CD14-positive monocyte (primary cell): Measurements from ENCODE around the gene SIN3A. TPM values are rescaled to one million over a fixed set of nuclear protein-coding genes. Genes with fewer than 3 reads are reported as not detected.

Experiments
- DNase-seq, 3 donors: peaks; one replicate each; pipeline ENCODE4 v3.0.0-alpha.2; 2011 to 2022
- H2AFZ ChIP-seq: 2 replicates; pipeline ENCODE4 v1.6.0; 2012; ENCODE audit warnings: mild to moderate bottlenecking, low read depth, low read length, inconsistent platforms; ENCODE audit not compliant: insufficient read depth, poor library complexity, severe bottlenecking
- H3K27ac ChIP-seq, 2 donors: 1 replicate in 1 of 2; 2 replicates in 1 of 2; pipeline ENCODE4 v1.5.1; 2012 to 2013; ENCODE audit warnings: low read length in 2 of 2, control low read depth in 1 of 2, inconsistent platforms in 1 of 2, low read depth in 1 of 2, mild to moderate bottlenecking in 1 of 2
- H3K27me3 ChIP-seq, 2 donors: one replicate each; pipeline versions ENCODE4 v1.6.0 to v1.6.1; 2011 to 2013; ENCODE audit warnings: low read length in 2 of 2; ENCODE audit not compliant: control insufficient read depth in 2 of 2, insufficient read depth in 2 of 2
- H3K36me3 ChIP-seq, 2 donors: replicated peaks in 1 of 2; 1 replicate in 1 of 2; 2 replicates in 1 of 2; pipeline versions ENCODE4 v1.5.1 to v1.6.1; 2012 to 2013; ENCODE audit warnings: low read length in 2 of 2, control low read depth in 1 of 2, inconsistent platforms in 1 of 2, mild to moderate bottlenecking in 1 of 2; ENCODE audit not compliant: insufficient read depth in 2 of 2, control insufficient read depth in 1 of 2
- H3K4me1 ChIP-seq, 2 donors: 1 replicate in 1 of 2; 2 replicates in 1 of 2; pipeline versions ENCODE4 v1.5.1 to v1.6.1; 2012 to 2013; ENCODE audit warnings: low read length in 2 of 2, control low read depth in 1 of 2, inconsistent platforms in 1 of 2, mild to moderate bottlenecking in 1 of 2, moderate library complexity in 1 of 2; ENCODE audit not compliant: insufficient read depth in 2 of 2, control insufficient read depth in 1 of 2
- H3K4me2 ChIP-seq: replicated peaks from 2 replicates; pipeline ENCODE3; 2012; ENCODE audit warnings: low read length, moderate library complexity, mild to moderate bottlenecking; ENCODE audit not compliant: poor library complexity, severe bottlenecking; ENCODE audit errors: extremely low read depth
- H3K4me3 ChIP-seq, 3 experiments: fragments of 200-600 bp in 1 of 3; sonication (generic) in 1 of 3; replicated peaks in 1 of 3; 1 replicate in 2 of 3; 2 replicates in 1 of 3; pipeline ENCODE4 v1.5.1; 2011 to 2013; ENCODE audit warnings: low read length in 3 of 3, mild to moderate bottlenecking in 3 of 3, control low read depth in 2 of 3, low read depth in 2 of 3, inconsistent platforms in 1 of 3, moderate library complexity in 1 of 3
- H3K79me2 ChIP-seq: 2 replicates; pipeline ENCODE4 v1.6.0; 2012; ENCODE audit warnings: mild to moderate bottlenecking, control low read depth, inconsistent platforms, low read length, moderate library complexity; ENCODE audit not compliant: insufficient read depth
- H3K9ac ChIP-seq: 2 replicates; pipeline ENCODE4 v1.6.0; 2017; ENCODE audit warnings: low read length, mild to moderate bottlenecking; ENCODE audit not compliant: insufficient read depth, poor library complexity, severe bottlenecking
- H3K9me3 ChIP-seq, 2 donors: replicated peaks in 1 of 2; 1 replicate in 1 of 2; 2 replicates in 1 of 2; pipeline versions ENCODE4 v1.5.1 to v1.6.1; 2012 to 2013; ENCODE audit warnings: low read length in 2 of 2, control low read depth in 1 of 2; ENCODE audit not compliant: control insufficient read depth in 1 of 2, insufficient read depth in 1 of 2
- H4K20me1 ChIP-seq: 2 replicates; pipeline ENCODE4 v1.6.0; 2012; ENCODE audit warnings: mild to moderate bottlenecking, low read length, control low read depth, moderate library complexity; ENCODE audit not compliant: insufficient read depth
- H3K27ac Mint-ChIP-seq, 7 donors: one replicate each; pipeline ENCODE4 v1.8.0; 2020; ENCODE audit warnings: mild to moderate bottlenecking in 7 of 7, mixed read lengths in 7 of 7, moderate library complexity in 6 of 7, inconsistent platforms in 2 of 7
- H3K27me3 Mint-ChIP-seq, 3 donors: one replicate each; pipeline ENCODE4 v1.8.0; 2021 to 2022; ENCODE audit warnings: low read depth in 3 of 3, mild to moderate bottlenecking in 3 of 3, mixed read lengths in 3 of 3, moderate library complexity in 3 of 3, inconsistent platforms in 1 of 3
- H3K36me3 Mint-ChIP-seq, 2 donors: one replicate each; pipeline ENCODE4 v1.8.0; 2020; ENCODE audit warnings: mixed read lengths in 2 of 2, inconsistent platforms in 1 of 2, mild to moderate bottlenecking in 1 of 2
- H3K4me1 Mint-ChIP-seq: one replicate; pipeline ENCODE4 v1.8.0; 2020; ENCODE audit warnings: mild to moderate bottlenecking, mixed read lengths
- H3K4me3 Mint-ChIP-seq, 2 donors: one replicate each; pipeline ENCODE4 v1.8.0; 2020; ENCODE audit warnings: mild to moderate bottlenecking in 2 of 2, mixed read lengths in 2 of 2, moderate library complexity in 1 of 2
- H3K9me3 Mint-ChIP-seq, 7 donors: one replicate each; pipeline ENCODE4 v1.8.0; 2020 to 2022; ENCODE audit warnings: mixed read lengths in 7 of 7, mild to moderate bottlenecking in 6 of 7, moderate library complexity in 6 of 7, inconsistent platforms in 2 of 7
- WGBS: methylation state at CpG from one replicate; pipeline ENCODE4 v1.1.5; 2013; ENCODE audit warnings: missing lambda C conversion rate; ENCODE audit not compliant: insufficient coverage; 5-methylcytosine and 5-hydroxymethylcytosine counted together
- intact Hi-C, 2 donors: fragments of 100-400 bp; cut with micrococcal nuclease; formaldehyde crosslinking; loops; one replicate each; pipeline versions ENCODE4 v1.15.0 to v1.15.1; 2023
- polyA plus RNA-seq, 3 donors: library from polyadenylated mRNA; depleted of rRNA in 1 of 3; unstranded in 2 of 3; stranded (reverse) in 1 of 3; fragments of 300-500 nt in 2 of 3; fragments of >200 nt in 1 of 3; fragmentation: Illumina TruSeq in 2 of 3; gene quantifications; 1 replicate in 2 of 3; 2 replicates in 1 of 3; pipeline ENCODE4 v1.2.3, GENCODE V29; 2012 to 2021
- TF ChIP-seq, protein P1 (sequence below): fragments of 200-600 bp; IDR thresholded peaks from one replicate; pipeline ENCODE4 v1.8.0; 2022; ENCODE audit warnings: antibody characterized with exemption, mild to moderate bottlenecking

The SIN3A gene
- polyA plus RNA-seq, 3 donors: 2.3 to 20.7 (median 7.9) TPM

DNA sequence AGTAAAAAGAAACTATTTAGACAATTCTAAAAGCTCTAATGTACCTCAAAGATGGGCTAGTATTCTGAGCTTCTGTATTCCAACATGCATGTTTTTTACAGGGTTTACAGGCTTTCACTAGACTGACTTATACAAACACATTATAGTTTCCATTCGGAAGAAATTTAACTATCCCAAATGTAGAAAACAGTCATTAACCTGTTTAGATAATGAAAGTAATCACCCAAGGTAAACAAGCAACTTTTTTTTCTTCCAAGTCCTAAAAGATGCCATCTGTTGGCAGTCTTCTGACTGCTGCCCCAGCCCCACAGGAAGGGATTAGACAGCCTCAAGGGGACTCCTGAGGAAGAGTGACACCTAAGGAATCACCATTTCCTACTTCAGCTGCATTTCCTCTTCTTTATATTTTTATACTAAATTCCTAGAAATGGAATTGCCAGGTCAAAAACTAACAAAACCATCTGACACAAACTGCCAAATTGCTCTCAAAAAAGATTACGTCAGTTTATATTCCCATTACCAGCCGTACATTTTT is 25.5 kb downstream of the SIN3A start:
- peaks cover 0 to under 1% of the 10 kb centered on the region in 2 donors for H3K4me1 ChIP-seq
- H3K9ac ChIP-seq: no peak overlapping the region
- H2AFZ ChIP-seq: no peak overlapping the region
- H3K9me3 Mint-ChIP-seq: no peaks in the 10 kb centered on the region
- H3K27ac Mint-ChIP-seq: no peak overlapping the region
- peaks cover 63% of the 10 kb centered on the region for H3K79me2 ChIP-seq
- WGBS: no CpG with 5 or more reads among the region's 3 CpGs
- peaks cover 51 to 66% of the 10 kb centered on the region in 2 donors for H3K36me3 Mint-ChIP-seq
- H3K27me3 ChIP-seq: no peaks in the 10 kb centered on the region
- H3K4me3 Mint-ChIP-seq: no peak overlapping the region
- no peak overlapping the region for H3K27ac ChIP-seq
- no peak overlapping the region for H3K4me2 ChIP-seq
- peaks cover 0 to 2% (median 2%) of the 10 kb centered on the region in 3 donors for H3K27me3 Mint-ChIP-seq
- no peak overlapping the region for H3K4me3 ChIP-seq
- peaks cover 2% of the 10 kb centered on the region for H3K4me1 Mint-ChIP-seq
- DNase-seq: no peak
- H4K20me1 ChIP-seq: peaks cover 50% of the 10 kb centered on the region
- peaks cover 52 to 89% of the 10 kb centered on the region in 2 donors for H3K36me3 ChIP-seq
- intact Hi-C loops: no loop called here
- TF ChIP-seq, protein P1, sequence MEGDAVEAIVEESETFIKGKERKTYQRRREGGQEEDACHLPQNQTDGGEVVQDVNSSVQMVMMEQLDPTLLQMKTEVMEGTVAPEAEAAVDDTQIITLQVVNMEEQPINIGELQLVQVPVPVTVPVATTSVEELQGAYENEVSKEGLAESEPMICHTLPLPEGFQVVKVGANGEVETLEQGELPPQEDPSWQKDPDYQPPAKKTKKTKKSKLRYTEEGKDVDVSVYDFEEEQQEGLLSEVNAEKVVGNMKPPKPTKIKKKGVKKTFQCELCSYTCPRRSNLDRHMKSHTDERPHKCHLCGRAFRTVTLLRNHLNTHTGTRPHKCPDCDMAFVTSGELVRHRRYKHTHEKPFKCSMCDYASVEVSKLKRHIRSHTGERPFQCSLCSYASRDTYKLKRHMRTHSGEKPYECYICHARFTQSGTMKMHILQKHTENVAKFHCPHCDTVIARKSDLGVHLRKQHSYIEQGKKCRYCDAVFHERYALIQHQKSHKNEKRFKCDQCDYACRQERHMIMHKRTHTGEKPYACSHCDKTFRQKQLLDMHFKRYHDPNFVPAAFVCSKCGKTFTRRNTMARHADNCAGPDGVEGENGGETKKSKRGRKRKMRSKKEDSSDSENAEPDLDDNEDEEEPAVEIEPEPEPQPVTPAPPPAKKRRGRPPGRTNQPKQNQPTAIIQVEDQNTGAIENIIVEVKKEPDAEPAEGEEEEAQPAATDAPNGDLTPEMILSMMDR: no peak
- H3K9me3 ChIP-seq: no peaks in the 10 kb centered on the region

DNA sequence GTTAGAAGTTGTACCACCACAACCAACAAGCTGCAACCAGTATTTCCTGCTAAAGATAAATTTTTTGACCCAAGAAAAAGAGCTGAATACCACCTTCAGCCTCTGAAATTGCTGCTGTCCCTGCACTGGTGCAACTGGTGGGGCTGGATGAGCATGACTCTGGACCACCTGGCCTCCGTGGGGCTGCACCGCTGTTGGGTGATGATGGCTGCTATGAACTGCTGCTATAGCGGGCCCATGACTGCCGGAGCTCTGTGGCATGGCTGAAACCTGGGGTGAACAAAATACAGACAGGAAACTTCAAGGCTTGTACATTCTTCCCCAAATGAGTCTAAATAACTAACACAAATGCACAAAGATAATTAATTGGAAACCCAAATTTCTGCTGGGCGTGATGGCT is 28.9 kb downstream of the SIN3A start:
- Mint-ChIP-seq H3K27ac (peak overlapping the region in 1 of 7 donors; percentile 31), H3K9me3 (no peaks in the 10 kb centered on the region), H3K27me3 (peaks cover 0 to 2% (median 0%) of the 10 kb centered on the region in 3 donors), H3K36me3 (peaks cover 47 to 72% of the 10 kb centered on the region in 2 donors), H3K4me1 (no peaks in the 10 kb centered on the region), H3K4me3 (no peak overlapping the region)
- WGBS: 100% methylated on average over 3 of the region's 5 CpGs
- no peak for DNase-seq
- Histone ChIP-seq H2AFZ (no peak overlapping the region), H3K9me3 (no peaks in the 10 kb centered on the region), H3K4me1 (no peaks in the 10 kb centered on the region), H3K27ac (no peak overlapping the region), H3K79me2 (peaks cover 31% of the 10 kb centered on the region), H3K36me3 (peaks cover 52 to 96% of the 10 kb centered on the region in 2 donors), H3K9ac (no peak overlapping the region), H4K20me1 (peaks cover 25% of the 10 kb centered on the region), H3K4me3 (no peak overlapping the region), H3K4me2 (no peak overlapping the region), H3K27me3 (no peaks in the 10 kb centered on the region)
- TF ChIP-seq, protein P1: no peak
- intact Hi-C loops: no loop called here
